C4-2B (cell line): ENCODE measurements around the gene SIPA1.

Experiments
- CTCF ChIP-seq: fragments of 450-650 bp; conservative IDR thresholded peaks from 2 replicates; pipeline ENCODE4 v1.5.1; 2017; ENCODE audit warnings: mild to moderate bottlenecking
- ZFX ChIP-seq: fragments of 450-650 bp; IDR thresholded peaks from 2 replicates; pipeline ENCODE4 v1.6.1; 2017

- TF ChIP-seq CTCF (no peak; the same call in 1 of the 2 replicates), ZFX (no peak)
Observed at GRCh38 chr11:65588199-65589054, 49.5 kb upstream of the SIPA1 start.
